IPS-18c (cell line): Measurements from ENCODE around the gene KIF25.
"Not testable (repeated sequence)": the region's sequence is repeated elsewhere in the genome, so short reads cannot be mapped to it uniquely, and the experiment has no call there.

ENCODE experiments used
- H3K4me3 ChIP-seq: 2 replicates; pipeline ENCODE4 v1.7.0; 2013; ENCODE audit warnings: low read depth, mild to moderate bottlenecking, low read length, moderate library complexity; ENCODE audit not compliant: insufficient read depth
- H3K9me3 ChIP-seq: one replicate; pipeline ENCODE4 v1.6.1; 2013; ENCODE audit warnings: mild to moderate bottlenecking, low read length, moderate library complexity; ENCODE audit not compliant: control insufficient read depth, insufficient read depth

The KIF25 gene

DNA sequence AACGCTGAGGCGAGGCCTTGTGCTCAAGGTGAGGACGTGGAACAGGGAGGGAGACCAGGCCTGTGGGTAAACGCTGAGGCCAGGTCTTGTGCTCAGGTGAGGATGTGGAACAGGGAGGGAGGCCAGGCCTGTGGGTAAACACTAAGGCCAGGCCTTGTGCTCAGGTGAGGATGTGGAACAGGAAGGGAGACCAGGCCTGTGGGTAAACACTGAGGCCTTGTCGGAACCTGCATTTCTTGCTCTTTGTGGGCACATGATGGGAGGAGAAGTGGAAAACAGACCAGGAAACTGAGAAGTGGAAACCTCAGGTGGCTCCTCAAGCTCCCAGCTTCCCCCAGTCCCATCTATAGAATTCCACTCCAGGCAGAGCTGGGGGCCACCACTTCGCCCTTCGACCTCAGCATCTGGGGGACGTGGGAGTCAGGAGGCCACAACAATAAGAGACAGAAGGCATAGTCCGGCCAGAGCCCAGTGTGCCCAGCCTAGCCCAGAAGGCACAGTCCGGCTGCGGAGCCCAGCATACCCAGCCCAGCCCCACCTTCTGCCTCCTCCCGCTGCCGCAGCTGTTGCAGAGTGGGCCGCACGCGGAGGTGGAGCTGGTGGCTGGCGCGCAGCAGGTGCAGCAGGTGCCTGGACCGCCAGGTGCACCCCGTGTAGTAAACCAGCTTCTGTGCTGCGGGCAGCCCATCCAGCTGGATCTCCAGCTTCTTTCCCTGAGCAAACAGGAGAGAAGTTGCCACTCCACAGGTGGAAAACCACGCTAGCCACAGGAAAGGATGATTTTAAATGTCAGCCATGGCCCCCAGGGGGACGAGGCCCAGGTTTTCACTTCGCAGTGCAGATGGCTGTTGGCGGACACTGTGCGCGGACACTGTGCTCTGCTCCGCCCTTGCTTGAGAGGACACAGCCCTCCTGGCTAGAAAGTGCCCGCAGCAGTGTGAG, 64.1 kb downstream of the KIF25 start:
- Histone ChIP-seq H3K9me3 (peaks cover under 1% of the 10 kb centered on the region), H3K4me3 (no peak overlapping the region)

DNA sequence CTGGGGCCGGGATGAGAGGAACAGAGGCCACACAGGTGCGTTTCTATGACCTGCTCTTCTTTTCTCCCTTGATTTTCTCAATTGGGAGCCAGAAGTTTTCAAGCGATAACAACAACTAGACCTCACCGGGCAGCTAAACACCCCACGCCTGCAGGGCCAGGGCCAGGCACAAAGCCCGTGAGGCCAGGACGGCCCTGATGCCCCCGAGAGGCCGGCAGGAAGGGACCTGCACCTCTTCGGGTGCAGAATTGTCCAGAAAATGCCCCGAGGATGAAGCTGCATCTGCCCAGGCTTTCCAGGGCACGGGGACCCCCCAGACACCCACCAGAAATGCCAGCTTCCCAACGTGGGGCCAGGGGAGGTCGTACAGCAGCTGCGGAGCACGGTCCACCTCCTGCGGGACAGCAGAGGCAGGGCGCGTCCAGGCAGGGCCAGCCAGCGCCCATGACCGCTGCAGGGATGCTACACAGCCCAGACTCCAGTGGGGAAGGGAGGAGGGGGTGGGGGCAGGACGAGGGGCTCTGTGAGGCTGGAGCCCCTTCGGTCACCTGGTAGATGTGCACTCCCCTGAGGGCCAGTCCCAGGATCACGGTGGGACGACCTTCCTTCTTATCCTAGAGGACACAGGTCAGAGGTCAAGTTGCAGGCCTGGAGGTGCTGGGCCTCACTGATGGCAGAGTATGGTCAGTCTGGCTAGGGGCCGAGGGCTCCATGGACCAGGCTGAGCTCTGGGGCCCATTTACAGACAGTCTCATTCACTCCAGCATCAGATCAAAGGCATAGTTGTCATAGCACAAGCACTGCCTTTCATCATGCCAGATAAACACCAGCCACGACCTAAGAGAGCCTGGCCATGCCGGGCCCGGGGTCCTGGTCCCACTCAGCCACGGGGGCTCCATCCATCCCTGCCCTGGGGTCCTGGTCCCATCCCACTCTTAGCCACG, 65.1 kb downstream of the KIF25 start:
- Histone ChIP-seq H3K4me3 (no peak overlapping the region), H3K9me3 (peaks cover 2% of the 10 kb centered on the region)

DNA sequence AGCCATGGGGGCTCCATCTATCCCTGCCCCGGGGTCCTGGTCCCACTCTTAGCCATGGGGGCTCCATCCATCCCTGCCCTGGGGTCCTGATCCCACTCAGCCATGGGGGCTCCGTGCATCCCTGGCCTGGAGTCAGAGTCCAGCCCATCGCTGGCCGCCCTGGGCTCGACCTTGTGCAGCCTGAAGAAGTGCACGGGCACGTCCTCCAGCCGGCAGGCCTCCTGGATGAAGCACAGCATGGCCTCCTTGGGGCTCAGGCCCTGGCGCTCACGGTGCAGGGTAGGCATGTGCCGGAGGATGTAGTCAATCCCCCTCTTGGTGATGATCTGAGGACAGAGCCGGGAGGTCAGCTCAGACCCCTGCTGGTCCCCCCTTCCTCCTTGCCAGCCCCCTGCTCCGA, 66.0 kb downstream of the KIF25 start:
- peaks cover 2% of the 10 kb centered on the region for H3K9me3 ChIP-seq
- no peak overlapping the region for H3K4me3 ChIP-seq

DNA sequence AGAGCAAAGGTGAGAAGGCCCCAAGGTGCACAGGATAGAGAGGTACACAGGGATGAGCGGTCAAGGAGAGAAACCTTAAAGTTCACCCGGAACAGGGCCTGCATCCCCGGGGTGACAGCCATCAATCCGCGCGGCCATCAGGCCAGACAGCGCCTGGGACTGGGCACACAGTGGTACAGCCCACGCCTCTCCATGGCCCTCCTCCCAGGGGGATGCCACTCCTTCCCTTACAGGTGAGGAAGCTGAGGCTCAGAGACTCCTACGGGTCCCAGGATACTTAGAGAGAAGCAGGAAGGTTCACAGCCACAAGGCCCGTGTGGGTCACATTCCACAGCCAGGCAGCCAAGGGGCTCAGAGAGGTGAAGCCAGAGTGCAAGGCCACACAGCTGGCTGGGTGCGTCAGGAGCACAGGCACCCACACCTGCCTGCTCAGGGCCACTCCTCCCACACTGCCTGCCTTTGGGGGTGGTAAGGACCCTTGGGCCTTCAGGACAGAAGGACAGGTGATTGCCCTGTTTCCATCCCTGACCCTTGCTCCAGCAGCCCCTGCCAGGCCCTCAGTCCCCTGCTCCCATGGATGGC, 66.8 kb downstream of the KIF25 start:
- Histone ChIP-seq H3K9me3 (peaks cover 2% of the 10 kb centered on the region), H3K4me3 (no peak overlapping the region)

DNA sequence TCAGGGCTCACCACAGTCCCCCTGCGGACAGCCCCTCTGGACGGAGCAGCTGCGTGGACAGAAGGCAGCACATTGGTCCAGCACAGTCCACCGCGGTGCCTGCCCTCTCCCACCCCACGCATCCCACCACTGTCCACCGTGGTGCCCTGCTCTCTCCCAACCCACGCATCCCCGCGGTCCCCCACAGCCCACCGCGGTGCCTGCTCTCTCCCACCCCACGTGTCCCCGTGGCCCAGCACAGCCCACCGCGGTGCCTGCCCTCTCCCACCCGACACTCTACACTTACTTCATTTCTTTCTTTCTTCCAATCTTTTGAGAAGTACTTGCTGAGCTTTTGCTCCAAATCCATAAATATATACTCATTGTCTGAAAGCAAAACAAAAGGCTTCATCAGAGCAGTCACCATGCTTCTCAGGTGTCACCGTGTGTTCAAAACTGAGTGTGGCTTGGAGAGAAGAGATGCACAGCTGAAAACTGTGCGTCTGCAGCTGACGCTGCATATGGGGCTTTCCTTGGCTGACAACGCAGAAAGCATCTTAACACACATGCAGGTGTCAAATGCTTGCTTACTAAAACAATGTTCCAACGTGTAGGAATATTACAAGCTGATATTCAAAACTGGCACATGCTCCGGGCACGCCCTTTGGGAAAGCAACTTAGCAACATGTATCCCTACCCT, 69.7 kb downstream of the KIF25 start:
- Histone ChIP-seq H3K9me3 (peaks cover 2% of the 10 kb centered on the region), H3K4me3 (no peak overlapping the region)

DNA sequence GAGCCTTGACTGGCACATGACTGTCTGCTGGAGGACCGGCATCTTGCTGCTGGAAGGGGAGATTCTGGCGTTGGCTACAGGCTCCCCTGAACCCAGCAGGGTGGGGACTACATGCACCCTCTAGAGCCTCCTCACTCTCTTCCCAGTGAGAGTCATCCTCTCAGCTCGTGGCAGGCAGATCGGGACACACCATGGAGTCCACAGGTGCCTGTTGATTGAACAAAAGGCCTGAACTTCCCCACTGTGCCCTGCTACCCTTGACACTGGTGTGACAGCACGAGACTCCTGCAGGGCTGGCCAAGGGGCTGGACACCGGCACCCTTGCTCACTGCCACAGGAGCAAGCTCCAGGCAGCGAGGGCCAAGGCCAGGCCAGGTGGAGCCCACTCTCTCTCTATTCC, 73.3 kb downstream of the KIF25 start:
- H3K9me3 ChIP-seq = peaks cover 2% of the 10 kb centered on the region

DNA sequence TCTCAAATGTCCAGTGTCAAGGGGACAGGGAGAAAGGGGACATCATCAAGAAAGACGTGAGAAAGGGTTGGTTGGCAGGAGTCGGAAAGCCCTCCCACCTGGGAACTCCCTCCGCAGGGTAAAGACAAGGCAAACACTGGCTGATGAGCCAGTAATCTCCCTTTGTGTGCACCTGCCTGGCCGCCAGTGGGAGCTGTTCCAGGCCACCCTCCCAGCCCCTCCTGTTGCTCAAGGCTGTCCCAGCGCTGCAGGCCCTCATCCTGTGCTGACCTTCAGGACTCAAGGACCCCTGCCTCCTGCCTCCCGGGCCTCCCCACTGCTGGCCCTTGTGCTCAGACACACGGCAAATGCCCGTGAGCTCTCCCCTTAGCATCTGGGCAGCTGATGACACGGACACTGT, 74.1 kb downstream of the KIF25 start:
- peaks cover under 1% of the 10 kb centered on the region for H3K9me3 ChIP-seq
- H3K4me3 ChIP-seq = no peak overlapping the region

More for the DNA sequence above, 73.3 kb downstream of the KIF25 start:
- no peak overlapping the region for H3K4me3 ChIP-seq

DNA sequence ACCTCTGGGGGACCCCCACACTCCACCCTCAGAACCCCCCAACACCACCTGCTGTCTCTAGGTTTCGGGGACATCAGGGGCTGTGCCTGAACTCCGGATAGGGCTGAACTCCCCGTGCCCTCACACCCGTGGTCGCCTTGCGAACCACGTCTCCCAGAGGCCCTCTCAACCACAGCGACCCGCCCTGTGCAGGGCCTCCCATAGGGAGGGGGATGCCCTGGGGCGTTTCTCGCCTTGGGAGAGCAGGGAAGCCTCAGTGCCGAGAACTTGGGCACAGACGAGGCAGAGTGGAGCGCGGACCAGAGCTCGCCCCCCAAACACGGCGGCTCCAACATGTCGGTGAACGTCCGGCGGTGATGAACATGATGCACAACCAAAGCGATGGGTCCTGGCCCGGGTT, 74.8 kb downstream of the KIF25 start:
- H3K4me3 ChIP-seq = no peak overlapping the region

DNA sequence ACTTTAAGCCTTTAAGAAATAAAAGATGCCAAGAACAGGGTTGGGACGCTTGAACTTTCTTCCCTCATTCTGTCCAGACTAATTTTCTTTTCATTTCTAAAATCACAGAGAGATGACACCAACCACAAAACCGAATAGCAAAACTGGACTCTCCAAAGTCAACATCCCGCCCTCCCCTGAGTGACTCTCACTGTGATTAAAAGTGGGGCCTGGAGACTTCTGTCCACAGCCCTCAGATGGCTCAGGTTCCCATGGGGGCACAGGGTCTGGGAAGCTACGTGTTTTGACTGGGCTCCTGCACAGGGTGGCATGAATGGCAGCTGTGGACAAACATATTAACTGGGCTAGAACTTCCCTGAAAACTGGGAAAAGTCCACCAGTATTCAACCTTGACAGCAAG, 75.3 kb downstream of the KIF25 start:
- no peak overlapping the region for H3K4me3 ChIP-seq
- peaks cover 3% of the 10 kb centered on the region for H3K9me3 ChIP-seq

More for the DNA sequence above, 74.8 kb downstream of the KIF25 start:
- peaks cover 3% of the 10 kb centered on the region for H3K9me3 ChIP-seq

DNA sequence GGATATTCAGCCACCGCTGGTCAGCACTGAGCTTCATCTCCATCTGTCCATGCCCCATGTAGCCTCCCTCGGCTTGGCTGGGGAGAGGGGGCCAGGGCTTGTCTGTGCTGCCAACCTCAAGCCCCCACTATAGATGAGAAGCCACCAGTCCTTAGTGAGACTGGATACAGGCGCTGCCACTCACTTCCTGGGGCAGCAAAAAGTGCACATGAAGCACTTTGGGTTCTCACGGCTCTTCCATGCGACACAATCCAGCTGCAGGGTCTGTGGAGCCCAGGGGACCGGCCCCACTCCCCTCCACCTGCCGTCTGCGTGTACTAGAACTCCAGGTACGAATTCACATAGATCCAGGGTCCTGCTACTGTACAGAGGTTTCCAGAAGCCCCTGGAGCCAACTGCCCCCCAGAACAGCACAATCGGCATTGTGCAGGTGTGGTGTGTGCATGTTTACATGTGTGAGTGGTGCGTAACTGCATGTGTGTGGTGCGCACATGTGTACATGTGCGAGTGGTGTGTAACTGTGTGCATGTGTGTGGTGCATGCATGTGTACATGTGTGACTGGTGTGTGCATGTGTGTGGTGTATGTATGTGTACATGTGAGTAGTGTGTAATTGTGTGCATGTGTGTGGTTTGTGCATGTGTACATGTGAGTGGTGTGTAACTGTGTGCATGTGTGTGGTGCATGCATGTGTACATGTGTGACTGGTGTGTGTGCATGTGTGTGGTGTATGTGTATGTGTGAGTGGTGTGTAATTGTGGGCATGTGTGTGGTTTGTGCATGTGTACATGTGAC, 76.7 kb downstream of the KIF25 start:
- peaks cover 3% of the 10 kb centered on the region for H3K9me3 ChIP-seq
- H3K4me3 ChIP-seq = no peak overlapping the region; the same call in 1 of the 2 replicates

DNA sequence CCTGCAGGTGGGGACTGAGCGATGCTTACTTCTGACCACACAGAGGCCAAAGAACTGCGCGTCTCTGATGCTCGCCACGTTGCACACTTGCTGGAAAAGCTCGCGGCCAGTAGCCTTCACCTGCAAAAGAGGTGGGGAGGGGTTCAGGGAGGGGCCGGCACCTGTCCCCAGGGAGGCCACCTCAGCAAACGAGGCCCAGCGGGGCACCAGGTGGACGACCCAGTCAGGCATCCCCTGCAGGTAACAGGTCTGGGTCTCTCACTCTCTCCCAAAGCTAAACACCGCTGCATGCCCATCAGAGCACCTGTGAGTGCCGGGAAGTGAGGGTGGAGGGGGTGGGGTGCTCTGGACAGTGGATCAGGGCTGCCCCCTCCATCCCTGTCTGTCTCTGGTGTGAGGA, 77.7 kb downstream of the KIF25 start:
- Histone ChIP-seq H3K9me3 (peaks cover 3% of the 10 kb centered on the region), H3K4me3 (no peak overlapping the region)

DNA sequence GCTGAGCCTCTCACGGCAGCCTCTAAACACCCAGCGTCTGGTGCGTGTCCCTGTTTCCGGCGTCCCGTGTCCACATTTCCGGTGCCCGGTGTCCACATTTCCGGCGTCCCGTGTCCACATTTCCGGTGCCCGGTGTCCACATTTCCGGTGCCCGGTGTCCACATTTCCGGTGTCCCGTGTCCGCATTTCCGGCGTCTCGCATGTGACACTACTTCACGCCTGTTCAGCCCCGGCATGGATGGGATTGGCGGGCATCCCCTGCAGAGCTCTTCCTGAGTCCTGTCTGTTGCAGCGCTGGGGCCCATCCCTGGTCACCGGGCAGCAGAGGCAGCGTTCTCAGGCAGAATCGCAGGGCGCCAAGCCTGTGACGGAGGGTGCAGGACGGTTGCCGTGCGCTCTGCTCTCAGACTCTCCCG, 78.3 kb downstream of the KIF25 start:
- Histone ChIP-seq H3K9me3 (peaks cover 3% of the 10 kb centered on the region), H3K4me3 (no peak overlapping the region)

DNA sequence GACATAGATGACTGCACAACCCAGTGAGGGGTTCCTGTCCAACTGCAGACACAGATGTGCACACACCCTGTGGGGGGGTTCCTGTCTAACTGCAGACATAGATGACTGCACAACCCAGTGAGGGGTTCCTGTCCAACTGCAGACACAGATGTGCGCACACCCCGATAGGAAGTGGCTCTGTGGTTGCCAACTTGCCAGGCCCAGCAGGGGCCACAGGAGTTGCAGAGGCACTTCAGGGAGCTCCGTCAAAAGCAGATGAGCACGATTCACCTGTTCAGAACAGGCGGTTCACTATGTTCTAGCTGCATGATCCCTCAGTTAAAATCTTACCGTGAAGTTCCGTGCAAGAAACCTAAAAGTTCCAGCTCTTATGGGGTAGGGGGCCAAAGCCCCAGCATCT, 79.9 kb downstream of the KIF25 start:
- not testable (repeated sequence) for H3K9me3 ChIP-seq

DNA sequence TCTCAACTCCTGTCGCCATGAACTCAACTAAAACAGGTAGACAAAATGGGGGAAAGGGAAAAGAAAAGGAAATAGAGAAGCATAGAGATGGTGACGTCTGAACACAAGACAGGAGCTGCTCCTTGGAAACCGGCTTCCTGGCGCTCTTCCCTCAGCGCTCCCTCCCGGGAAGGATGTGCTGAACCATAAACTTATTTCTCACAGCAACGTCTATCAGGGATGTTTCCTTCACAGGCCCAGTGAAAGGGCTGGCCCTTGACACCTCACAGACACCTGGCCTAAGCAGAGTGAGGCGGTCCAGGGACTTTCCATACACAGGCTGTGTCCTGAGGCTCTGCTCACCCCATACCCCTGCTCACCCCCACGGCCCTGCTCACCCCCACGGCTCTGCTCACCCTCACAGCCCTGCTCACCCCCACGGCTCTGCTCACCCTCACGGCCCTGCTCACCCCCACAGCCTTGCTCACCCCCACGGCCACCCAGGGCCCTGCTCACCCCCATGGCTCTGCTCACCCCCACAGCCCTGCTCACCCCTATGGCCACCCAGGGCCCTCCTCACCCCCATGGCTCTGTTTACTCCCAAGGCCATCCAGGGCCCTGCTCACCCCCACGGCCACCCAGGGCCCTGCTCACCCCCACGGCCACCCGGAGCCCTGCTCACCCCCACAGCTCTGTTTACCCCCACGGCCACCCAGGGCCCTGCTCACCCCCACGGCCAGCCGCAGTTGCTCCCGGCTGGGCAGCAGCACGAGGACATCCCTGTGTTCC, 80.9 kb downstream of the KIF25 start:
- no peak overlapping the region for H3K4me3 ChIP-seq
- H3K9me3 ChIP-seq = peaks cover 3% of the 10 kb centered on the region

More for the DNA sequence above, 79.9 kb downstream of the KIF25 start:
- H3K4me3 ChIP-seq = not testable (repeated sequence)

DNA sequence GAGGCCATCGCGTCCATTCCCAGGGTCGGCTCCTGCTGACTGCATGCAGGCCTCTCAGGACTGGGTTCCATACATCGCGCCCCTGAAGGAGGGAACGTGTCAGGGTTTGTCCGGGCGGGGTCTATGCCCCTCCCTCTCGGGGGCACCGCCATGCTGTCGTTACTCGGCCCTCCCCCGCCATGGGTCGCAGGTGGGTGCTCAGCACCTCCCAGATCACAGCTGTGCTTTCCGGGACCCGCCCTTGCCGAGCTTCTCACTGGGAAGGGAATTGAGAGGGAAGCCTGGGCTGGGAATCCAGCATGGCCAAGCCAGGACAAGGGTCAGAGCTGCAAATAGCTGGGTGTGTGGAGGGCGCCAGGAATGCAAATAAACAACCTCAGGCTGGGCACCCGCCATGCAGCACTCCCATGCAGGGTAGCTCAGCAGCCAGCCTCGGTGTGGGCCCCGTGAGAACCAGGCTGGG, 81.5 kb downstream of the KIF25 start, which contains the start of gene FRMD1:
Gene FRMD1 (minus strand): TSS at position 270 of the 463 bp plus-strand sequence. CDS start 118 bp downstream, at position 152.
- Histone ChIP-seq H3K4me3 (no peak within 1 kb of the TSS), H3K9me3 (peaks cover 3% of the 10 kb centered on the region)
